IMR-90 (cell line): ENCODE data around the gene FXYD3. TPM values are rescaled to one million over a fixed set of nuclear protein-coding genes. Genes with fewer than 3 reads are reported as not detected.

Source experiments
- ELK1 ChIP-seq: fragments of 150-350 bp; IDR thresholded peaks from 2 replicates; pipeline ENCODE4 v1.6.1; 2016; ENCODE audit warnings: low read depth, mild to moderate bottlenecking, low read length, moderate library complexity, borderline replicate concordance
- FOS ChIP-seq: fragments of 150-350 bp; IDR thresholded peaks from 2 replicates; pipeline ENCODE4 v1.6.1; 2016; ENCODE audit warnings: low read depth, low read length
- MAFK ChIP-seq: IDR thresholded peaks from 2 replicates; pipeline ENCODE4 v1.6.1; 2012; ENCODE audit warnings: low read depth, low read length, improper control_type of control experiment
- polyA plus RNA-seq, 3 experiments: library from polyadenylated mRNA; depleted of rRNA; stranded (reverse); fragments of >200 nt; gene quantifications; 2 replicates each; pipeline ENCODE4 v1.2.3, GENCODE V29; 2012; ENCODE audit warnings: low replicate concordance in 1 of 3
- total RNA-seq: library from RNA; depleted of rRNA; stranded (reverse); fragments of >200 nt; gene quantifications from 2 replicates; pipeline ENCODE4 v1.2.3, GENCODE V29; 2012

FXYD3 gene
- total and polyA plus RNA-seq, 2 of the 4 experiments (the other 2 are of a cell fraction), result not detected

GRCh38 chr19:35153701-35154524 lies 38.3 kb downstream of the FXYD3 start (continued):
- TF ChIP-seq ELK1 (no peak), MAFK (no peak), FOS (no peak)
